Keratinocyte (primary cell): Measurements from ENCODE around the gene PITPNM3.

ENCODE experiments used
- EZH2 ChIP-seq: IDR thresholded peaks from one replicate; pipeline ENCODE4 v1.6.1; 2012; ENCODE audit warnings: inconsistent platforms, mild to moderate bottlenecking, low read length, moderate library complexity
- TF ChIP-seq, protein P1 (sequence below), 3 experiments: IDR thresholded peaks in 1 of 3; conservative IDR thresholded peaks in 1 of 3; optimal IDR thresholded peaks in 1 of 3; 2 replicates in 2 of 3; 3 replicates in 1 of 3; pipeline versions ENCODE3 to v1.5.1; 2011; ENCODE audit warnings: low read length in 3 of 3, mild to moderate bottlenecking in 3 of 3, moderate library complexity in 2 of 3, control low read depth in 1 of 3, inconsistent platforms in 1 of 3; ENCODE audit not compliant: insufficient read depth in 2 of 3; ENCODE audit errors: extremely low read depth in 1 of 3

DNA sequence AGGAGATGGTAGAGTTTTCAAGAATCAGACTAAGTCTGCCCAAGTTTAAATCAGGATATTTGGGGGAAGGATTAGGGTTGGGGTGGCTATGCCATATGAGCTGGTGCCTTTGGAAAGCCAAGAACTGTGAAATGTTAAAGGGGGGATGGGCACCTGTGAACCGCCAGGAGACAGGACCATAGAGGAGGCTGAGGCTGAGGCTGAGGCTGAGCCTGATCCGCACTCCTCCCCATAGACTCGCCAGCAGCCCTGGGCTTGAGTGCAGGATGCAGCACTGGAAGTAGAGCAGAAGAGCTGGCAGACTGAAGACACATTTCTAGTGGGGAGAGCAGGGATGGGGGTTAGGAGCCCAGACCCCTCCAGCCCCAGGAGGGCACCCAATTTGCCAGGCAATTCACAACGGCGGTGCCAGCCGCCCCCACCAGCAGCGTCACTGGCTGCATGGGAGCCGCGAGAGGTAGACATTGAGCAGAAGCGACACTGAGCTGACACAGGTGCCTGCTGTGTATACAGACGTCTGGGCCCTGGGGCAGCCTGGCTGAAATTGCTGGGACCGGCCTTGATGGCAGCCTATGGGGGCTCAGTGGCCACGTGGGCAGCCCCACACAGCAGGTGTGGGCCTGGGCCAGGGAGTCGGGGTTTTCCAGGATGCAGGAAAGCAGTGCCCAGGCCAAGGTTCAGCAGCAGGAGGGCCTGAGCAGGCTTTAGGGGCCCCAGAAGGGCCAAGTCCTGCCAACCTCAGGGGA lies 102.9 kb downstream of the PITPNM3 start:
- TF ChIP-seq, protein P1, sequence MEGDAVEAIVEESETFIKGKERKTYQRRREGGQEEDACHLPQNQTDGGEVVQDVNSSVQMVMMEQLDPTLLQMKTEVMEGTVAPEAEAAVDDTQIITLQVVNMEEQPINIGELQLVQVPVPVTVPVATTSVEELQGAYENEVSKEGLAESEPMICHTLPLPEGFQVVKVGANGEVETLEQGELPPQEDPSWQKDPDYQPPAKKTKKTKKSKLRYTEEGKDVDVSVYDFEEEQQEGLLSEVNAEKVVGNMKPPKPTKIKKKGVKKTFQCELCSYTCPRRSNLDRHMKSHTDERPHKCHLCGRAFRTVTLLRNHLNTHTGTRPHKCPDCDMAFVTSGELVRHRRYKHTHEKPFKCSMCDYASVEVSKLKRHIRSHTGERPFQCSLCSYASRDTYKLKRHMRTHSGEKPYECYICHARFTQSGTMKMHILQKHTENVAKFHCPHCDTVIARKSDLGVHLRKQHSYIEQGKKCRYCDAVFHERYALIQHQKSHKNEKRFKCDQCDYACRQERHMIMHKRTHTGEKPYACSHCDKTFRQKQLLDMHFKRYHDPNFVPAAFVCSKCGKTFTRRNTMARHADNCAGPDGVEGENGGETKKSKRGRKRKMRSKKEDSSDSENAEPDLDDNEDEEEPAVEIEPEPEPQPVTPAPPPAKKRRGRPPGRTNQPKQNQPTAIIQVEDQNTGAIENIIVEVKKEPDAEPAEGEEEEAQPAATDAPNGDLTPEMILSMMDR (optimal IDR thresholded peaks at IDR 0.05 in 1 of 3, IDR thresholded peaks at IDR 0.05 in 1 of 3, conservative IDR thresholded peaks at IDR 0.05 in 1 of 3; ENCODE audit: extremely low read depth in 1 of 3, insufficient read depth in 2 of 3, low read length in 3 of 3), result no peak
- no peak for TF ChIP-seq EZH2
